GM19099 (cell line): Measurements from ENCODE around the gene BSND.

Experiments used
- POLR2A ChIP-seq: IDR thresholded peaks from 3 replicates; pipeline ENCODE4 v1.6.1; 2011; ENCODE audit warnings: low read depth; ENCODE audit not compliant: insufficient read length; ENCODE audit errors: extremely low read depth

BSND gene

DNA sequence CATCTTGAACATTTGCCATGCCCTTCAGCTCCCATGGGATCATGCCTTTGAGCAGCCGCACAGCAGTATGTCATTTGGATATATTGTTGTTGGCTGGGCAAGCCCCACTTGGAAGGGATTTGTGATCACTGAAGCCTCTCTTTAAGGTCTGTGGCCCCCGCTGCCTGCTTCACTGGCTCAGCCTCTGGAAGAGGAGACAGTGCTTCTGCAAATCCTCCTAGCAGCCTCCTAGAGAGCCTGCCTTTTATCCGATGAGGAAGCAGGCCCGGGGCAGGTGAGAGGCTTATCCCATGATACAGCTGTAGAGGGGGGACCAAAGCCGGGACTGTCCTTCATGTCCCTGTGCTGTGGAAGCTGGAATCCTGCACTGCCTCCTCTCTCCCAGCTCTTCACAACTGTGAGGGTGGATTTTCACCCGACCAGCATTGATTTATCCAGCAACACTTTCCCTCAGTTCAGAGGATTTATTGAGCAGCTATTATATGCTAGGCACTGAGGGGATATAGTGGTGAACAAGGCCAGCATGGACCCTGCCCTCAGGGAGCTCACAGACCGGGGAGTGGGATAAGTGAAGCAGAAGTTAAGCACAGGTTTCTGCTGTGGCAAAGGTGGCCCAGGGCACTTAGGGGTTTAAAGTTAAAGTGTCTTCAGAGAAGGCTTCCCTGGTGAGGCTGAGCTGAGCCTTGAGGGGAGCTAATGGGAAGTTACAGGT is 14.4 kb upstream of the BSND start:
- no peak for TF ChIP-seq POLR2A

- no peak for TF ChIP-seq POLR2A
These were observed 13.2 kb upstream of the BSND start for GRCh38 chr1:54985556-54985955.

GRCh38 chr1:54986025-54986424 is 12.7 kb upstream of the BSND start:
- TF ChIP-seq POLR2A: no peak

GRCh38 chr1:54986533-54986932 is 12.2 kb upstream of the BSND start:
- no peak for TF ChIP-seq POLR2A

- TF ChIP-seq POLR2A: no peak
These were observed 11.3 kb upstream of the BSND start for GRCh38 chr1:54987427-54987826.

- TF ChIP-seq POLR2A: no peak
These were observed 10.6 kb upstream of the BSND start for GRCh38 chr1:54987919-54988705.

DNA sequence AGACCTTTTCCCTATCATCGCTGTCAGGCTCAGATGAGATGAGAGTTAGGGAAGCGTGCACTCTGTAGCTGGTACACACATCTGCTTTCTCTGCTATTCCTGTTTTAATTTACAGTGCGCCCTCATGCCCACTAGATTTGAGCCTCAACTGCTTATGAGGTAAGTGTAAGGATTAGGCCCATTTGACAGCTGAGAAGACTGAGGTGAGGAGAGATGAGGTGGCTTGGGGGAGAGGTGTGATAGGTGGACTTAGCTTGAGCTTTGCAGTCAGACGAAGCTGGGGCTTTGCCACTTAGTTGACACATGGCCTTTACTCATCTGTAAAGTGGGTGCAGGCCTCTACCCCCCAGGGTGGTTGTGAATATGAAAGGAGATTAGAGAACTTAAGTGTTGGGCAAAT is 9.8 kb upstream of the BSND start:
- no peak for TF ChIP-seq POLR2A

DNA sequence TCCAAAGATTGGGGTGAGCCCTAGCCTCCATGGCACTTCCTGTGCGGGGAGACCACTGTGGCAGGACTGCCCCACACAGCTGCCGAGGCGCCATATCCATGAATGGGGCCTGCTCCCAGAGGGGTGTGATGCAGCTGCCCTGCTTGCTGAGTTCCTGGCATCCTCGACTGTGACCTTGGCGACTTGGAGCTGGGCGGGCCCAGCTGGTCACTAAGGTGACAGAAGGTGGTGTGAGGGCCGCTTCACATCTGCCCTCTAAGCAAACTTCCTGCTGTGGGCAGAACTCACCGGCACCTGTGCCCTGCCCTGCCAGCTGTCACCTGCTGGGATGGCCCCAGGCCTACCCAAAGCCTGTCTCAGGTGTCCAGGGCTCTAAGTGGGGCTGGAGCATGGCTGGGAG is 9.3 kb upstream of the BSND start:
- no peak for TF ChIP-seq POLR2A

GRCh38 chr1:54989968-54990810 is 8.5 kb upstream of the BSND start:
- TF ChIP-seq POLR2A: no peak

- TF ChIP-seq POLR2A: no peak
These were observed 7.8 kb upstream of the BSND start for GRCh38 chr1:54990916-54991315.

- no peak for TF ChIP-seq POLR2A
These were observed 6.8 kb upstream of the BSND start for GRCh38 chr1:54991939-54992338.

DNA sequence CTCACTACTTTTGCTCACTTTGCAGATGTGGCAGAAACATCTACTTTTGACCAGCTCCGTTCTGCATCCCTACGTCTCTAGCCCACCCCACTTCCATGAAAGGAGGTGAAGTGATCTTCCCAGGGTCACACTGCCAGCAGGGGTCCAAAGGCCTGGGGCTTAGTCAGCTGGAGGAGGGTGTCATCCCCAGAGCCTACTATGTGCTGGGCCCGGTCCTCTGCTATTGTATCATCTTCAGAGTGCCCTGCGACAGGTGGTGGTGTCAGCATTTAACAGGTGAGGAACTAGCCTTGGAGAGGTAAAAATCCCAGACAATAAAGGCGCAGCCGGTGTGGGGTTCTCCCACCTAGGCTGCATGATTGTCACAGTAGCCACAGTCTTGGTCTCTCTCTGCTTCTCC is 5.6 kb upstream of the BSND start:
- no peak for TF ChIP-seq POLR2A

GRCh38 chr1:54994355-54994990 is 4.3 kb upstream of the BSND start:
- no peak for TF ChIP-seq POLR2A

GRCh38 chr1:54995013-54995760 is 3.5 kb upstream of the BSND start:
- no peak for TF ChIP-seq POLR2A
